ENCODE data around the gene TTC23. TPM values are rescaled to one million over a fixed set of nuclear protein-coding genes. Genes with fewer than 3 reads are reported as not detected.

TTC23 gene
- total and polyA plus RNA-seq, 4 experiments from 2014 or later: 0.45 to 0.79 (median 0.67) TPM; not detected in 1

- Histone ChIP-seq H3K36me3 (ENCODE audit: insufficient read depth, low read length) (no peaks in the 10 kb centered on the region), H3K9me3 (ENCODE audit: control insufficient read depth in 1 of 2, low read length in 2 of 2) (no peaks in the 10 kb centered on the region), H3K4me1 (ENCODE audit: insufficient read depth, low read length) (peaks cover 12% of the 10 kb centered on the region), H3K27me3 (ENCODE audit: insufficient read depth, low read length) (no peaks in the 10 kb centered on the region), H3K4me3 (ENCODE audit: low read length in 2 of 2) (no peak overlapping the region), H3K27ac (ENCODE audit: low read depth, low read length) (no peak overlapping the region)
- H3K4me1 Mint-ChIP-seq: peaks cover 6 to 22% (median 12%) of the 10 kb centered on the region in 4 donors
- H3K4me3 Mint-ChIP-seq: no peak overlapping the region
- CTCF ChIA-PET (ENCODE audit: partially characterized antibody): interaction anchor here (1.8 kb wide), 1 partner anchor 12 kb away, joined by 5 read pairs; no protein-coding TSS in a partner anchor
- H3K36me3 Mint-ChIP-seq: no peaks in the 10 kb centered on the region
- no peaks in the 10 kb centered on the region for H3K27me3 Mint-ChIP-seq
- POLR2A ChIA-PET (ENCODE audit: partially characterized antibody): no interaction called here
- no peak for DNase-seq
- H3K9me3 Mint-ChIP-seq: no peaks in the 10 kb centered on the region
- peak overlapping the region in 1 of 7 donors; percentile 10 for H3K27ac Mint-ChIP-seq
- intact Hi-C loops (cut with micrococcal nuclease): no loop called here
These were observed 84.2 kb downstream of the TTC23 start for GRCh38 chr15:99165020-99165790.

DNA sequence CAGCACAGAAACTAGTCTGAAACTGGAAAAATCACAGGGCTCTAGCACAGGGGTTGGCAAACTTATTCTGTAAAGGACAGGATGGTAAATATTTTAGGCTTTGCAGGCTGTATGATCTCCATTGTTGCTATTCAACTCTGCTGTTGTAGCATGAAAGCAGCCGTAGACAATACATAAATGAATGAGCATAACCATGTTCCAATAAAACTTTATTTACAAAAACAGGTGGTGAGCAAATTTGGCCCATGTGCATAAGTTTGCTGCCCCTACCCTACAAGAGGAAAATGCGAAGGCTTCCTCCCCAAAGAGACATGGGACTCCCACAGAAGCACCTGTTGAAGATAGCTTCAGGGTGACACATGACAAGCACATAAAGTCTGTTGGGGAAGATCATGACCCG lies 85.3 kb downstream of the TTC23 start:
- no peak for DNase-seq
- intact Hi-C loops (cut with micrococcal nuclease): no loop called here
- Histone ChIP-seq H3K4me1 (ENCODE audit: insufficient read depth, low read length) (peaks cover 12% of the 10 kb centered on the region), H3K27ac (ENCODE audit: low read depth, low read length) (no peak overlapping the region), H3K27me3 (ENCODE audit: insufficient read depth, low read length) (no peaks in the 10 kb centered on the region), H3K9me3 (ENCODE audit: control insufficient read depth in 1 of 2, low read length in 2 of 2) (no peaks in the 10 kb centered on the region), H3K4me3 (ENCODE audit: low read length in 2 of 2) (no peak overlapping the region), H3K36me3 (ENCODE audit: insufficient read depth, low read length) (no peaks in the 10 kb centered on the region)
- Mint-ChIP-seq H3K36me3 (no peaks in the 10 kb centered on the region), H3K27me3 (no peaks in the 10 kb centered on the region), H3K4me1 (peaks cover 6 to 22% (median 12%) of the 10 kb centered on the region in 4 donors), H3K27ac (no peak overlapping the region), H3K9me3 (no peaks in the 10 kb centered on the region), H3K4me3 (no peak overlapping the region)
- POLR2A ChIA-PET (ENCODE audit: partially characterized antibody): no interaction called here
- CTCF ChIA-PET (ENCODE audit: partially characterized antibody): interaction anchor here (1.8 kb wide), 1 partner anchor 13 kb away, joined by 5 read pairs; no protein-coding TSS in a partner anchor

GRCh38 chr15:99163271-99164062 lies 85.9 kb downstream of the TTC23 start:
- Mint-ChIP-seq H3K27me3 (no peaks in the 10 kb centered on the region), H3K4me3 (peak overlapping the region in 1 of 8 donors; percentile 41), H3K36me3 (no peaks in the 10 kb centered on the region), H3K4me1 (peaks cover 6 to 22% (median 12%) of the 10 kb centered on the region in 4 donors), H3K27ac (peak overlapping the region in 2 of 7 donors; percentile 45 to 78), H3K9me3 (no peaks in the 10 kb centered on the region)
- POLR2A ChIA-PET (ENCODE audit: partially characterized antibody): no interaction called here
- H3K36me3 ChIP-seq (ENCODE audit: insufficient read depth, low read length): no peaks in the 10 kb centered on the region
- H3K9me3 ChIP-seq (ENCODE audit: control insufficient read depth in 1 of 2, low read length in 2 of 2): no peaks in the 10 kb centered on the region
- no peak overlapping the region for H3K27ac ChIP-seq (ENCODE audit: low read depth, low read length)
- CTCF ChIA-PET (ENCODE audit: partially characterized antibody): interaction anchor here (1.8 kb wide), 1 partner anchor 14 kb away, joined by 5 read pairs; no protein-coding TSS in a partner anchor
- no peak for DNase-seq
- no peaks in the 10 kb centered on the region for H3K27me3 ChIP-seq (ENCODE audit: insufficient read depth, low read length)
- peaks cover 12% of the 10 kb centered on the region for H3K4me1 ChIP-seq (ENCODE audit: insufficient read depth, low read length)
- intact Hi-C loops (cut with micrococcal nuclease): no loop called here
- H3K4me3 ChIP-seq (ENCODE audit: low read length in 2 of 2): no peak overlapping the region

DNA sequence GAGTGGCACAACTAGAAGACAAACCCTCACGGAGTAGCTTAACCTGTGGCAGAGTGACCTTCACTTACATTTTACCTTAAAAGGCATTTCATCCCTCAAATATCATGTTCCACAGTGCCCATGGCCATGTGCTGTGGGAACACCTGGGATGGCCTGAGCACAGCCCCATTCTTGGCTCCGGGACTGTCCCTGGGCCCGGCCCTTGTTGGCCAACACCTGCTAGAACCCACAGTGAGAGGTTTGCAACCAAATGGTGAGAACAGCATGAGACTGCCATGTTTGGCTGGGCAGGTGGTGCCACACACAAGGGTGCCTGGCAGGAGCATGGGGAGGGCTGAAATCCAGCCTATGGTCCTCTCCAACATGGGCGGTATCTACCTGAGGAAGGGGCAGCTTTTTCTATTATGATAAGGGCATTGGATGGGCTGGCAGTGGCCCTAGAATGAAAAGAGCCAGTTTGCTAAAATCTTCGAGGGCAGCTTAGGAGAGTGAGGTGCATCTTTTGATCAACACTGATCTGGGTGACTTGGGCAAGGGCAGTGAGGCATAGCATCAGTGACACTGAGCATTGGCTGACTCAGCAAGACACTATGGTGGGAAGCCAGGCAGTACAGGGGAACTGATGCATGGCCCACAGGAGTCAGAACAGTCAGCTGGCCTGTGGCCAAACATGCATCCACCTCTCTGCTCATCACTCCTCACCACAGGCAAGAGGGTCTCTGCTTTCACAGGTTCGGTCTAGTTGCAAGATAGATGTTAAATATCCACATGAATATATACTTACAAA lies 90.6 kb downstream of the TTC23 start:
- Histone ChIP-seq H3K36me3 (ENCODE audit: insufficient read depth, low read length) (no peaks in the 10 kb centered on the region), H3K4me3 (ENCODE audit: low read length in 2 of 2) (no peak overlapping the region), H3K9me3 (ENCODE audit: control insufficient read depth in 1 of 2, low read length in 2 of 2) (no peaks in the 10 kb centered on the region), H3K27ac (ENCODE audit: low read depth, low read length) (no peak overlapping the region), H3K27me3 (ENCODE audit: insufficient read depth, low read length) (no peaks in the 10 kb centered on the region), H3K4me1 (ENCODE audit: insufficient read depth, low read length) (peaks cover 7% of the 10 kb centered on the region)
- ChIA-PET CTCF (ENCODE audit: partially characterized antibody) (no interaction called here), POLR2A (ENCODE audit: partially characterized antibody) (interaction anchor here (0.5 kb wide), 1 partner anchor 657 kb away, joined by 3 read pairs; no protein-coding TSS in a partner anchor)
- intact Hi-C loops (cut with micrococcal nuclease): no loop called here
- no peaks in the 10 kb centered on the region for H3K27me3 Mint-ChIP-seq
- no peaks in the 10 kb centered on the region for H3K9me3 Mint-ChIP-seq
- H3K36me3 Mint-ChIP-seq: no peaks in the 10 kb centered on the region
- H3K27ac Mint-ChIP-seq: no peak overlapping the region
- no peak overlapping the region for H3K4me3 Mint-ChIP-seq
- no peak for DNase-seq
- H3K4me1 Mint-ChIP-seq: peaks cover 3 to 12% (median 10%) of the 10 kb centered on the region in 4 donors

GRCh38 chr15:99157456-99157855 lies 91.9 kb downstream of the TTC23 start:
- DNase-seq: no peak
- Mint-ChIP-seq H3K4me1 (no peaks in the 10 kb centered on the region), H3K4me3 (no peak overlapping the region), H3K27me3 (no peaks in the 10 kb centered on the region), H3K27ac (no peak overlapping the region), H3K36me3 (no peaks in the 10 kb centered on the region), H3K9me3 (no peaks in the 10 kb centered on the region)
- ChIA-PET POLR2A (ENCODE audit: partially characterized antibody) (no interaction called here), CTCF (ENCODE audit: partially characterized antibody) (no interaction called here)
- H3K4me3 ChIP-seq (ENCODE audit: low read length in 2 of 2): no peak overlapping the region
- no peaks in the 10 kb centered on the region for H3K4me1 ChIP-seq (ENCODE audit: insufficient read depth, low read length)
- intact Hi-C loops (cut with micrococcal nuclease): no loop called here
- H3K27ac ChIP-seq (ENCODE audit: low read depth, low read length): no peak overlapping the region
- no peaks in the 10 kb centered on the region for H3K9me3 ChIP-seq (ENCODE audit: control insufficient read depth in 1 of 2, low read length in 2 of 2)
- H3K27me3 ChIP-seq (ENCODE audit: insufficient read depth, low read length): no peaks in the 10 kb centered on the region
- H3K36me3 ChIP-seq (ENCODE audit: insufficient read depth, low read length): no peaks in the 10 kb centered on the region

GRCh38 chr15:99155961-99156443 lies 93.4 kb downstream of the TTC23 start:
- no peak overlapping the region for H3K27ac ChIP-seq (ENCODE audit: low read depth, low read length)
- CTCF ChIA-PET (ENCODE audit: partially characterized antibody): no interaction called here
- Mint-ChIP-seq H3K4me3 (no peak overlapping the region), H3K27ac (peak overlapping the region in 1 of 7 donors; percentile 25), H3K36me3 (no peaks in the 10 kb centered on the region), H3K9me3 (peaks cover 0 to 1% (median 0%) of the 10 kb centered on the region in 8 donors), H3K4me1 (no peaks in the 10 kb centered on the region), H3K27me3 (no peaks in the 10 kb centered on the region)
- POLR2A ChIA-PET (ENCODE audit: partially characterized antibody): no interaction called here
- DNase-seq: no peak
- H3K9me3 ChIP-seq (ENCODE audit: control insufficient read depth in 1 of 2, low read length in 2 of 2): no peaks in the 10 kb centered on the region
- H3K4me3 ChIP-seq (ENCODE audit: low read length in 2 of 2): no peak overlapping the region
- intact Hi-C loops (cut with micrococcal nuclease): no loop called here
- no peaks in the 10 kb centered on the region for H3K4me1 ChIP-seq (ENCODE audit: insufficient read depth, low read length)
- no peaks in the 10 kb centered on the region for H3K27me3 ChIP-seq (ENCODE audit: insufficient read depth, low read length)
- H3K36me3 ChIP-seq (ENCODE audit: insufficient read depth, low read length): no peaks in the 10 kb centered on the region

DNA sequence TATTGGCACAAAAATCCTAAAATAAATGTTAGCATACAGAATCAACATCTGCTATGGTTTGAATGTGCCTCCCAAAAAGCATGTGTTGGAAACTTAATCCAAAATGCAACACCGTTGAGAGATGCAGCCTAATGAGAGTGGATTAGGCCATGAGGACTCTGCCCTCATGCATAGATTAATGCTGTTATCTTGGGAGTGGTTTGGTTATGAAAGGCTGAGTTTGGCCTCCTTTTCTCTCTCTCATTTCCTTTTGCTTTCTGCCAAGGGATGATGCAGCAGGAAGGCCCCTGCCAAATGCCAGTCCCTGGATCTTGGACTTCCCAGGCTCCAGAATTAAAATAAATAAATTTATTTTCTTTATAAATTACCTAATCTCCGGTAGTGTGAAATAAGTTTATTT lies 95.1 kb downstream of the TTC23 start:
- intact Hi-C loops (cut with micrococcal nuclease): no loop called here
- no peak overlapping the region for H3K27ac Mint-ChIP-seq
- peaks cover 0 to 1% (median 0%) of the 10 kb centered on the region in 8 donors for H3K9me3 Mint-ChIP-seq

More for the DNA sequence above, 95.1 kb downstream of the TTC23 start:
- no peaks in the 10 kb centered on the region for H3K36me3 ChIP-seq (ENCODE audit: insufficient read depth, low read length)
- no peak overlapping the region for H3K27ac ChIP-seq (ENCODE audit: low read depth, low read length)
- H3K27me3 Mint-ChIP-seq: peaks cover 0 to 2% of the 10 kb centered on the region in 2 donors
- no peak overlapping the region for H3K4me3 ChIP-seq (ENCODE audit: low read length in 2 of 2)
- ChIA-PET POLR2A (ENCODE audit: partially characterized antibody) (no interaction called here), CTCF (ENCODE audit: partially characterized antibody) (no interaction called here)
- H3K4me3 Mint-ChIP-seq: no peak overlapping the region
- H3K36me3 Mint-ChIP-seq: no peaks in the 10 kb centered on the region
- no peaks in the 10 kb centered on the region for H3K4me1 Mint-ChIP-seq
- DNase-seq: no peak
- no peaks in the 10 kb centered on the region for H3K9me3 ChIP-seq (ENCODE audit: control insufficient read depth in 1 of 2, low read length in 2 of 2)
- no peaks in the 10 kb centered on the region for H3K4me1 ChIP-seq (ENCODE audit: insufficient read depth, low read length)
- H3K27me3 ChIP-seq (ENCODE audit: insufficient read depth, low read length): no peaks in the 10 kb centered on the region

All from CD4-positive, alpha-beta memory T cell (primary cell).